IPS-NIHi7 (cell line): ENCODE results near the gene CARD9.

Experiments used
- DNase-seq: peaks from one replicate; pipeline ENCODE4 v3.0.0; 2012; ENCODE audit warnings: mixed read lengths; ENCODE audit errors: extremely low spot score

Gene CARD9

DNA sequence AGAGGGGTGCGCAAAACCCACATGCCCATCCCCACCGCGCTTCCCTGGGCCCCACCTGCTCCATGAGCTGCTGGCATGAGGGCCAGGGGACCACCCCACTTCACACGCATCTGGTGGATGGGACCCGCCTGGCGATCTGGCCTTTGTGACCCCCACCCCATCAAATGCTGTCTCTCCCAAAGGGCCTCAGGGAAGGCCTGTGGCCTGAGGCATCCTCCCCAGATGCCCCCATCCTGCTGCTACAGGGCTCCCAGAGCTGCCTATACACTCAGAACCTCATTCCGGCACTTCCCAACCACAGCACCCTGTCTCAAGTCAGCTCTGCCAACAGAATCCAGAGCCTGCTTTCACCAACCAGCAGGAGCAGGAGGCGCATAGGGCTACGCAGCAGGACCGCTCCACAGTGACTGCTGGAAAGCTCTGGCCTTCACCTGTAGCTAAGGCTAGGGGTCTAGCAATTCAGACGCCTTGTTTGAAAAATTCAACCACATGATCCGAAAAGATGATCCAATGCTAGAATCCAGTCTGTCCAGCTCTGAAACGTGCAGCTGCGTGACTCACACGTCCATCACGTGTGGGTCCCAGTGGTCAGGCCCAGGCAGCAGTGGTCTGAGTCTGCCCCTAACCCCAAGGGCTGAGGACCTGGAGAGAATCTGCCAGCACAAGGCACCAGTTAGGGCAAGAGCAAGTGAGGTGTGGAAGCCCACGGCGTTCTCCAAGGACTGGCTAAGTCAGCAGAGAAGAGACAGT is 27.9 kb upstream of the CARD9 start:
- DNase-seq, result no peak

DNA sequence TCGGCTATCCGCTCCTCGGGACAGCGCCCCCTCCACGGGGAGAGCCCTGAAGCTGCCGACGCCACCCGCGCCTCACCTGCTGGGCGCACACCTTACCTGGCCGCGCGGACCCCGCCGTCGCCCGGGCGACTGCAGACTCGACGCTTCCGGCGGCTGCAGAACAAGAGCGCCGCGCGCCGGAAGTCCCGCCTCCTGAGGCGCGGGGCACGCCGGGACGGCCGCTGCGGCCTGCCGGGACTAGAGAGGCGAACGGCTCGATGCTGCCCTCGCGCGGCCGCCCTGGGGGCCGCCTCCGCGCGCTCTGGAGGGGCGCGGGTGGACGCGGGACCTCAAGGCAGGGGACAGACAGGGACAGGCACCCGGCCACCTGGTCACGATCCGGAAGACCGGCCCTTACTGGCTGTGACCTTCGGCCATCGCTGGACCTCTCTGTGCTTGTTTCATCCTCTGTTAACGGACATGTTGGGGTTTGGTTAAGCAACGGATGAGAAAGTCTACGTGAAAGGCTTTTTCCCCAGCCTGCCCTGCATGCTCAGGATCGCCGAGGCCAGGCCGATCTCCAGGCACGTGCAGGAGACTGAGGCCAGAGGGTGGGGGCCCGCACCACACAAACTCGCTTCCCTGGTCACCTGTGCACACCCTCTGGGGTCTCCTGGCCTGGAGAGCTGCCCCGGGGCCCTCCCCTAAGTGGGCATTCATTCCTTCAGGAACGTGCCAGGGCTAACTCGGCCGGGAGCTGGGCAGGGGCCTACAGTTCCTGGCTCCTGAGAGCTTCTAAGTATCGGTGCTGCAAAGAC is 26.8 kb upstream of the CARD9 start, which contains the start of gene SNAPC4:
Gene SNAPC4 (minus strand): TSS at position 133 of the 797 bp plus-strand sequence. CDS start 1,742 bp downstream, outside the sequence.
- peak; percentile 98 for DNase-seq

GRCh38 chr9:136399176-136400037 is 25.9 kb upstream of the CARD9 start:
- peak; percentile 35 for DNase-seq

DNA sequence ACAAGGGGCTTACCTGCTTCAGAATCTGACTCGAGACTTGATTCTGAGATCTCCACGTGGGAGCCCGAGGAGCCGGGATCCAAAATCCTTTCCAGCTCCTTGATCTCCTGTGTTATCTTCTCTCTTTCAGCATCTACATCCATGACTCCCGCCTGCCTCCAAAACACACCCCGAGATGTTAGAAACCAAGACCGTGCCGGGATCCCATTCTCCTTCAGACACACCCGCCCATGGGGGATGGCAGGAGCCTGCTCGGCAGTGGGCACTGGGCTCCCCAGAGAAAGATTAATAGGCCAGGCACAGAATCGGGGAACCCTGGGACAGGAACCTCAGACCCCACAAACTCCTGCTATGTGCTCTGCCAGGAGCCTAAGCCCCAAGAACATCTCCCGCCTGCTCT is 24.8 kb upstream of the CARD9 start:
- no peak for DNase-seq

GRCh38 chr9:136397643-136398042 is 24.2 kb upstream of the CARD9 start:
- no peak for DNase-seq

- no peak for DNase-seq
Observed at GRCh38 chr9:136396219-136396515, 22.7 kb upstream of the CARD9 start.

GRCh38 chr9:136395345-136396218 is 22.1 kb upstream of the CARD9 start:
- no peak for DNase-seq

- no peak for DNase-seq
Observed at GRCh38 chr9:136395020-136395340, 21.5 kb upstream of the CARD9 start.

DNA sequence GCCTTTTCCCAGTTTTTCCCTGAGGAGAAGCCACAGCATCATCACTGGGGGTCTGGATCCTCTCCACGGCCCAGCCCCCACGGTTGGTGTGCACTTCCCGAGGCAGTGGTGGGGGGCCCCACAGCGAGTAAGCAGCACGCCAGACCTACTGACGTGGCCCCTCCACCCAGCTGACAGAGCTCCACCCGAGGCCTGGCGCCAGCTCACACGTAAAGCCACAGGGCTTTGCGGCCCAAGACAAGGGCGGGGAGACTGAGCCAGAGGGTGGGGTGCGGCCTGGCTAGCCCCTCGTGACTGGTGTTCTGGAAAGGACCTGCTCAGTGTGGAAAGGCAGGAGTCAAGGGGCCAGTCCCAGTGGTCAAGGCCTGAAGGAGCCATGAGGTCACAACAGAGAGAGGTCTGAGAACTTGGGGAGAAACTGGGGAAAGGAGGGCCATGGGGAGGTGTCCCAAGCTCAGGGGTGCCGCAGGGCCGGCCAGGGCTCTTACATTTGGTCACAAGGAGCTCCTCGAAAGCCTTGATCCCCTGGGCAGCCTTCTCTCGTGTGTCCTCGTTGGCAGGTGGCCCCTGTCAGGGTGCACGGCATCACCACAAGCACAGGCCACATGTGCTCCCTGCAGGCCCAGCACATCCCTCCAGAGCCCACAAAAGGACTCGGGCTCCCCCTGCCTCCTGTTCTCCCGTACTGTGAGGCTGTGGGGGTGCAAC is 21.0 kb upstream of the CARD9 start:
- DNase-seq, result no peak

GRCh38 chr9:136393531-136393930 is 20.1 kb upstream of the CARD9 start:
- no peak for DNase-seq

DNA sequence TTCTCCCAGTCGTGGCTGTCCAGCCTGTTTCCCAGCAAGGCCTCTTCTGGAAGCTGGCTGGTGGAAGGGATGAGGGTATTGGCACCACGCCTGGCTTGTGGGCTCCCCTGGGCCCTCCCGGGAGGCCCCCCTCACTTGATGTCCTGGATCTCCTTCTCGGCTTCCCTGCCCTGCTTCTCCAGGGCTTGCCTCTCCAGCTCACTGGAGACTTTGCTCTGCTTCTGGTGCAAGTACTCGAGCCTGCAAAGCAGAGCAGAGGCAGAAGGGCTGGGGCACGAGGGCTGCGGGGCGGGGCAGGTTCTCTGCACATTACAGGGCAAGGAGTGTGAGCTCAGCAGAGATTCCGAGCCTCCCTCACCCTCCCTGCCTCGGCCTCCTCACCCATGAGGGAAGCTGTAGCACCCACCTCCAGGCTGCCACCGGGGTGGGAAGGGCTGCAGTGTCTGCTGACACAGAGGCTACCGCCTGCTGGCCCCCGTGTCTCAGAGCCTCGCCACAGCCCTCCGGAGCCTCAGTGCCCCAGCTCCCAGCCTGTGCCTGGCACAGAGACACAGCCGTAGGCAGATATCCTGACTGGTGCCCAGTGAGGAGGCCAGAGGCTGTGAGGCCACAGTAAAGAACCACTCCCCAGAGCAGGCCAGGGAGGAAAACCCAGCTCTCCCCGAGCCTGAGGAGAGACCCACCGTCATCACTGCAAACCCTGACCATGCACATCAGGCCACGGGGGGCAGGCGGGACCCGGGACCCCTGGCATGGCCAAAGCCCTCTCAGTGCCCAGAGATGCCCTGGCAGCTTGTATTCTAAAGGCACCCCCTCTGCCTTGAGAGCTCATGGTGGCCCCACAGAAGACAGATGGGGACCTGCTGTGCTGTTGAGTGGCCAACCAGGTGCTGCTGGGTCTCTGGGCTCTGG is 19.3 kb upstream of the CARD9 start:
- DNase-seq, result no peak

DNA sequence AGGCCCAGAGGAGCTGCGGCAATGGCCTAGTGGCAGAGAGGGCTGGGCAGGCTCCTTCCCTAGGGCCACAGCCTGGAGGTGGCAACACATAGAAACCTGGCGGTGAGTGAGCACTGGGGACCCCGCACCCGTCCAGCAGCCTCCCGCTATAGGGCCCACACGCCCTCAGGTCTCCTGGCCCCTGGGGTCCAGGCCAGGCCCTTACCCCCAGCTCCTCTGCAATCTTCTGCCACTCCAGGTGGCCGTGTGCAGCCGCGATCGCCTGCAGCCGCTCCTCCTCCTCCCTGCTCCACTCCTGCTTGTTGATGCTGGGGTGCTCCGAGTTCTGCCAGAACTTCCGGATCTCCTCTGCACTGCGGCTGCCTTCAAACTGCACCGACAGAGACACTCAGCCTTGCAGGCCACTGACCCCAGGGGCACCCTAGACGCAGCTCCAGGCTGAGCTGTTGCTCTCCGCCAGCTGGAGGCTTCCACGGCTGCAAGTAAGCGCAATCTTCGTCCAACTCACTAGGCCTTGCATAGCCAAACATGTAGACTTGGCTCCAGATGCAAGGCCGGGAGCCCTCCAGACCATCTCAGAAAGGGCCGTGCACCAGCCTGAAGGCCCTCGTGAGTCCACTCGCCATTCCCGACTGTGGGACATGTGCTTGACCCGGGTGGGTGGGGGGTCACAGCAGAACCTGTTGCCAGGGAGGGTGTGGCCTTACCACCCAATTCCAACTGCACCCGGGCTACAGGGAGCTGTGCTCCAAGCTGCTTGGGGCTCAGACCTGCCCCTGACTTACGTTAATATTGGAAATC is 18.5 kb upstream of the CARD9 start:
- no peak for DNase-seq

GRCh38 chr9:136389396-136389795 is 15.9 kb upstream of the CARD9 start:
- no peak for DNase-seq

- DNase-seq, result no peak
Observed at GRCh38 chr9:136387217-136387616, 13.7 kb upstream of the CARD9 start.

DNA sequence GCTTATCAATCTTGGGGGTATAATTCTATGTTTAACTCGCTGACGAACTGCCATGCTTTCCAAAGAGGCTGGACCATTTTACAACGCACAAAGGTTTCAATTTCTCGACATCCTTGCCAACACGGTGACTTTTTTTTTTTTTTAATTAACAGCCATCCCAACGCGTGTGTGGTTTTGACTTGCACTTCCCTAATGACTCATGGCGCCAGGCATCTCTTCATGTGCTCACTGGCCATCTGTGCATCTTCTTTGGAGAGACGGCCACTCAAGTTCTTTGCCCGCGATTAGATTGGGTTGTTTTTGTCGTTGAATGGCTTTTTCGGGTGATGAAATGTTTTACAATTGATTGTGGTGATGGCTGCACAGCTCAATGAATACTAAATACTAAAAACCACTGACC is 12.5 kb upstream of the CARD9 start:
- DNase-seq, result no peak

- DNase-seq, result no peak
Observed at GRCh38 chr9:136385015-136385414, 11.5 kb upstream of the CARD9 start.

DNA sequence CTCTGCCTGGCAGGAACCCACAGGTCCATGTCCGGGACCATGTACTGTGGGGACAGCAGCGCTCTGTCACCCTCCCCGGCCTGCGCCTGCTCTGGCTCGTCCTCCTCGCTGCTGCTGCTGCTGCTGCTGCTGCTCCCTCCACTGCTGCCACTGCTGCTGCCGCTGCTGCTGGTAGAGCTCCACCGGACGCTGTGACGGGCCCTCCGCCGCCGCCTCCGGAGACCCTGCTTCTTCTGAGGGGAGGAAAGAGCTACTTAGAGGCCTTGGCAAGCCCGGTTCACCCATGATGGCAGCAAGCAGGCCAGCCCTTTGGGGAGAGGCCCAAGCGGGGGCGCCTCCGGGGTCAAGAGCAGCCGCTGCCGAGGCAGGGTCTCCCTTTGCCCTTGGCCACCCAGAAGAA is 10.0 kb upstream of the CARD9 start:
- no peak for DNase-seq

- DNase-seq, result no peak
Observed at GRCh38 chr9:136381966-136382513, 8.6 kb upstream of the CARD9 start.

- DNase-seq, result no peak
Observed at GRCh38 chr9:136381311-136381710, 7.8 kb upstream of the CARD9 start.
